HG03196 (cell line): ENCODE data around the gene PARP9.

Experiments used
- ATAC-seq: cut with Tn5 transposase; IDR thresholded peaks from one replicate; pipeline ENCODE4 v1.9.1; 2021; ENCODE audit not compliant: unreplicated experiment

Gene PARP9

GRCh38 chr3:122488262-122488973 is 75.7 kb downstream of the PARP9 start:
- ATAC-seq: no peak

GRCh38 chr3:122484985-122485384 is 79.1 kb downstream of the PARP9 start:
- ATAC-seq: no peak

GRCh38 chr3:122481390-122481789 is 82.7 kb downstream of the PARP9 start:
- no peak for ATAC-seq
